HG03159 (cell line): ENCODE results near the gene TRIM49D2.
"Not testable (repeated sequence)": the region's sequence is repeated elsewhere in the genome, so short reads cannot be mapped to it uniquely, and the experiment has no call there.

Source experiments
- ATAC-seq: cut with Tn5 transposase; IDR thresholded peaks from one replicate; pipeline ENCODE4 v1.9.1; 2021; ENCODE audit warnings: mild to moderate bottlenecking, moderate library complexity; ENCODE audit not compliant: unreplicated experiment

The TRIM49D2 gene, protein sequence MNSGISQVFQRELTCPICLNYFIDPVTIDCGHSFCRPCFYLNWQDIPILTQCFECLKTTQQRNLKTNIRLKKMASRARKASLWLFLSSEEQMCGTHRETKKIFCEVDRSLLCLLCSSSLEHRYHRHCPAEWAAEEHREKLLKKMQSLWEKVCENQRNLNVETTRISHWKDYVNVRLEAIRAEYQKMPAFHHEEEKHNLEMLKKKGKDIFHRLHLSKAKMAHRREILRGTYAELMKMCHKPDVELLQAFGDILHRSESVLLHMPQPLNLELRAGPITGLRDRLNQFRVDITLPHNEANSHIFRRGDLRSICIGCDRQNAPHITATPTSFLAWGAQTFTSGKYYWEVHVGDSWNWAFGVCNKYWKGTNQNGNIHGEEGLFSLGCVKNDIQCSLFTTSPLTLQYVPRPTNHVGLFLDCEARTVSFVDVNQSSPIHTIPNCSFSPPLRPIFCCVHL

DNA sequence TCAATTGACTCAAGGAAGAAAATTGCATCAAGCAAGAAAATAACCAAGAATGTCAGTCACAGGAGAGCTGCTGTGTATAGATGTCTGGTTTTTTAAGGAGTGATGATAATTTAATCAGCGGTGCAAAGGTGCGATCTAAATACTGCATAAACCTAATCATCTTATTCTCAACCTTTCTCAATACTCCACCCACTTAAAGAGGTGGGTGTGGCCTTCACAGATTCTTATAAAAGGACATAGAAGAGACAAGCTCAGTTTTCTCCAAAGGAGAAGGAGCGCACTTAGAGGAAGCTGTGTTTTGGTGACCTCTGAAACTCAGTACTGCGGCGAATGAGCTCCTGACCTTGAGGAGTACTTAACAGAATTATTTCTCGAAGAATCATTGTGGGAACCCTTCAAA lies at the start of gene TRIM49D2:
TSS of gene TRIM49D2 (plus strand) at position 301 of the 400 bp plus-strand sequence. CDS start 2,698 bp downstream, outside the sequence.
- not testable (repeated sequence) for ATAC-seq

DNA sequence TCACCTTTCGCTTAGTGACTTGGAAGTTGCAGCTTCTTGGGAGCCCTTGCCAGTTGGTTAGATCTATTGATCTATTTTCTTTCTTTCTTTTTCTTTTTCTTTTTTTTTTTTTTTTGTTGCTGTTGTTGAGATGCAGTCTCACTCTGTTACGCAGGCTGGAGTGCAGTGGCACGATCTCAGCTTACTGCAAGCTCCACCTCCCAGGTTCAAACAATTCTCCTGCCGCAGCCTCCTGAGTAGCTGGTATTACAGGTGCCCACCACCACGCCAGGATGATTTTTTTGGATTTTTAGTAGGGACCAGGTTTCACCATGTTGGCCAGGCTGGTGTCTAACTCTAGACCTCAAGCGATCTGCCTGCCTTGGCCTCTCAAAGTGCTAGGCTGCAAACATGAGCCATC lies 46.4 kb upstream of the TRIM49D2 start:
- ATAC-seq: not testable (repeated sequence)

GRCh38 chr11:89893245-89893644 lies 30.6 kb upstream of the TRIM49D2 start:
- not testable (repeated sequence) for ATAC-seq

GRCh38 chr11:89900809-89901208 lies 23.1 kb upstream of the TRIM49D2 start:
- ATAC-seq: not testable (repeated sequence)

DNA sequence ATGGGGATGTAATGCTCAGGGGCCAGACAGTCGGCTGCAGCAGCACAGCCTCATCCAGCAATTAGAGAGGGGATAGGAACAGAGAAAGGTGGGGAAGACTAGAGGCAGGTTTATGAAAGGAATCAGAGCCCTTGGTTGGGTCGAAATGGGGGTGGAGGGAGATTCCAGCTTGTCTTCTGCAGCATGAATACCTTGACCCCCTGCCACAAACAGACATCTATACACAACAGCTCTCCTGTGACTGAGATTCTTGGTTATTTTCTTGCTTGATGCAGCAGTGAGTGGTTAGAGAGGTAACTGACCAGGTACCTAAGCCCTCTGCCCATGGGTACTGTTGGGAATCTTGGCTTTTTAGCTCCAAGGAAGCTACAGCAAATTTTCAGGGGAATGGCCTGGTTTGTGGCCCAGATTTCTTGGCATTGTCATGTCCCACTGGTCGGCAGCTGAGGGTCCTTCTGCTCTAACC lies 1.6 kb upstream of the TRIM49D2 start, which contains the start of gene TRIM49D1:
TSS of gene TRIM49D1 (minus strand) at position 51 of the 466 bp plus-strand sequence. CDS start 4,535 bp downstream, outside the sequence.
- no peak for ATAC-seq

DNA sequence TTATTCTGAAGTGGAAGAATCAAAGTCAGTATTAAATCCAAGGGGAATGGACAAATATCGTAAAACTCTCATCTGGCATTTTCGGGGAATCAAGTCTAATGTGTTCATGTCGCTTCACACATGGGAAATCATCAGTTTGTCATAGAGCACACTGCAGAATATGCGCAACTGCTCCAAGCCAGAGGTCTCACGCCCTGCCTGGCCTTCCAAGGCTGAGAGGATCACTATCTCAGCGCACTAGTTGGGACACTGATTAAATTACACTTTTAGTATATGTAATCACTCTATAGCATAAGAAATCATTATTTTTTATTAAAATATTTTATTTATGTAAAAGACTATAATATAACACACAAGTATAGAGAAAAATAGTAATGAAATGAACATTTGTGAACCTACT lies 37.0 kb downstream of the TRIM49D2 start:
- not testable (repeated sequence) for ATAC-seq

- not testable (repeated sequence) for ATAC-seq
These were observed 41.9 kb downstream of the TRIM49D2 start, which contains the start of gene TRIM64 for GRCh38 chr11:89965737-89966136. Gene TRIM64, plus strand, starts transcription at chr11:89966037. Its CDS starts 2,467 bp downstream, at chr11:89968504.
